Endothelial cell of umbilical vein (primary cell): ENCODE data around the gene SLC1A3. TPM values are rescaled to one million over a fixed set of nuclear protein-coding genes. Genes with fewer than 3 reads are reported as not detected.

Experiments
- BruUV-seq: library from RNA; stranded (reverse); fragments of 400-500 nt; replicated peaks from 2 replicates; lab custom pipeline; 2021; lab: Mats Ljungman, UMichigan
- CTCF ChIA-PET: fragments of 300-600, 350-600 bp; sonication (Branson Sonifier 250); formaldehyde crosslinking; loops from one replicate; lab custom pipeline; 2021; ENCODE audit warnings: antibody characterized with exemption, inconsistent platforms; lab: Charles Lee
- POLR2A ChIA-PET: fragments of 300-600, 350-600 bp; sonication (Branson Sonifier 250); formaldehyde crosslinking; loops from one replicate; lab custom pipeline; 2021; ENCODE audit warnings: antibody characterized with exemption, inconsistent platforms; lab: Charles Lee
- DNase-seq: peaks from one replicate; pipeline ENCODE4 v3.0.0-alpha.2; 2011; ENCODE audit warnings: low read depth, low spot score
- FAIRE-seq: peaks from 2 replicates; lab custom pipeline; 2011; peaks lifted over from hg19 to GRCh38; lab: Jason Lieb, UNC
- H2AFZ ChIP-seq: 2 replicates; pipeline ENCODE4 v1.6.0; 2012; ENCODE audit warnings: low read depth, low read length, control low read depth, inconsistent platforms
- H3K27ac ChIP-seq: 2 replicates; pipeline ENCODE4 v1.5.1; 2011; ENCODE audit warnings: low read depth, mild to moderate bottlenecking, control low read depth, low read length, moderate library complexity; ENCODE audit not compliant: insufficient read depth
- H3K27me3 ChIP-seq, 2 experiments: 2 replicates each; pipeline versions ENCODE4 v1.6.0 to v1.6.1; 2011; ENCODE audit warnings: low read length in 2 of 2, mixed read lengths in 1 of 2; ENCODE audit not compliant: control insufficient read depth in 2 of 2, insufficient read depth in 2 of 2
- H3K36me3 ChIP-seq, 2 experiments: 2 replicates in 1 of 2; 3 replicates in 1 of 2; pipeline ENCODE4 v1.5.1; 2011; ENCODE audit warnings: low read length in 2 of 2, mild to moderate bottlenecking in 1 of 2, moderate library complexity in 1 of 2; ENCODE audit not compliant: control insufficient read depth in 2 of 2, insufficient read depth in 2 of 2; ENCODE audit errors: extremely low read depth in 1 of 2
- H3K4me1 ChIP-seq: 3 replicates; pipeline ENCODE4 v1.5.1; 2011; ENCODE audit warnings: mild to moderate bottlenecking, low read length; ENCODE audit not compliant: control insufficient read depth, insufficient read depth; ENCODE audit errors: extremely low read depth
- H3K4me2 ChIP-seq: 2 replicates; pipeline ENCODE4 v1.6.1; 2011; ENCODE audit warnings: low read length, control low read depth, mixed read lengths; ENCODE audit not compliant: insufficient read depth
- H3K4me3 ChIP-seq, 3 experiments: fragments of 200-600 bp in 1 of 3; sonication (generic), shearing (Covaris generic) in 1 of 3; replicated peaks in 1 of 3; 2 replicates each; pipeline ENCODE4 v1.5.1; 2011 to 2016; ENCODE audit warnings: control low read depth in 3 of 3, low read length in 3 of 3, mild to moderate bottlenecking in 2 of 3, inconsistent platforms in 1 of 3, low read depth in 1 of 3, moderate library complexity in 1 of 3; ENCODE audit not compliant: insufficient read depth in 1 of 3
- H3K79me2 ChIP-seq: 2 replicates; pipeline ENCODE4 v1.6.0; 2012; ENCODE audit warnings: low read length, inconsistent platforms; ENCODE audit not compliant: control insufficient read depth, insufficient read depth
- H3K9ac ChIP-seq: replicated peaks from 2 replicates; pipeline ENCODE3; 2011; ENCODE audit warnings: low read length, control low read depth; ENCODE audit not compliant: insufficient read depth; ENCODE audit errors: extremely low read depth
- H3K9me1 ChIP-seq: replicated peaks from 3 replicates; pipeline ENCODE4 v1.6.0; 2011; ENCODE audit warnings: mild to moderate bottlenecking, low read length; ENCODE audit not compliant: control insufficient read depth, insufficient read depth; ENCODE audit errors: extremely low read depth
- H3K9me3 ChIP-seq: replicated peaks from 2 replicates; pipeline ENCODE4 v1.5.1; 2012; ENCODE audit warnings: low read length, inconsistent platforms; ENCODE audit not compliant: control insufficient read depth, insufficient read depth
- H4K20me1 ChIP-seq: replicated peaks from 2 replicates; pipeline ENCODE3; 2011; ENCODE audit warnings: mild to moderate bottlenecking, low read length; ENCODE audit not compliant: control insufficient read depth, insufficient read depth; ENCODE audit errors: extremely low read depth
- EZH2 ChIP-seq: IDR thresholded peaks from 2 replicates; pipeline ENCODE4 v1.6.1; 2012; ENCODE audit warnings: borderline replicate concordance, low read depth, mild to moderate bottlenecking, moderate library complexity, low read length, inconsistent platforms; ENCODE audit not compliant: severe bottlenecking
- FOS ChIP-seq: IDR thresholded peaks from 2 replicates; pipeline ENCODE4 v1.6.1; 2011; ENCODE audit warnings: mild to moderate bottlenecking, low read length, moderate library complexity, borderline replicate concordance; ENCODE audit not compliant: insufficient read depth
- GATA2 ChIP-seq: IDR thresholded peaks from 2 replicates; pipeline ENCODE4 v1.7.0; 2011; ENCODE audit warnings: low read depth, mild to moderate bottlenecking, moderate library complexity, mixed read lengths, low read length; ENCODE audit not compliant: insufficient read length, insufficient read depth
- JUN ChIP-seq: IDR thresholded peaks from 2 replicates; pipeline ENCODE4 v1.6.1; 2011; ENCODE audit warnings: borderline replicate concordance, low read depth; ENCODE audit not compliant: insufficient read length, insufficient read depth
- MAX ChIP-seq: IDR thresholded peaks from 2 replicates; pipeline ENCODE4 v1.6.1; 2011; ENCODE audit not compliant: insufficient read depth, insufficient read length
- MYC ChIP-seq: IDR thresholded peaks from one replicate; pipeline ENCODE4 v1.6.1; 2011; ENCODE audit warnings: mild to moderate bottlenecking, low read depth, low read length
- POLR2A ChIP-seq: IDR thresholded peaks from 2 replicates; pipeline ENCODE4 v1.6.1; 2012; ENCODE audit warnings: low read depth, mild to moderate bottlenecking, control low read depth, low read length
- POLR2AphosphoS5 ChIP-seq: IDR thresholded peaks from 2 replicates; pipeline ENCODE4 v1.6.1; 2012; ENCODE audit warnings: low read depth, mild to moderate bottlenecking, control low read depth, low read length, moderate library complexity; ENCODE audit not compliant: insufficient read depth
- dilution Hi-C: fragments of 300-500 bp; cut with MboI; formaldehyde crosslinking; loops from one replicate; pipeline ENCODE4 v1.15.0; 2019; ENCODE audit warnings: low sequenced_read_pairs; ENCODE audit not compliant: extremely low pct_ligation_motif_present
- intact Hi-C: fragments of 100-400 bp; cut with micrococcal nuclease; formaldehyde crosslinking; loops from one replicate; pipeline ENCODE4 v1.10.0; 2022
- polyA plus RNA-seq, 4 experiments: library from polyadenylated mRNA; depleted of rRNA in 3 of 4; stranded (reverse) in 3 of 4; unstranded in 1 of 4; fragments of >200 nt; gene quantifications; 2 replicates each; pipeline versions ENCODE4 v1.2.1 to v1.2.3, GENCODE V29; 2011 to 2012; ENCODE audit warnings: missing spikeins in 1 of 4
- total RNA-seq: library from RNA; stranded (reverse); gene quantifications from 2 replicates; pipeline ENCODE4 v1.2.3, GENCODE V29; 2021
- TF ChIP-seq, protein P1 (sequence below), 2 donors: IDR thresholded peaks; 1 replicate in 1 of 2; 2 replicates in 1 of 2; pipeline ENCODE4 v1.5.1; 2011; ENCODE audit warnings: low read length in 2 of 2, mild to moderate bottlenecking in 2 of 2, moderate library complexity in 2 of 2, control low read depth in 1 of 2, inconsistent platforms in 1 of 2, low read depth in 1 of 2; ENCODE audit not compliant: insufficient read depth in 1 of 2; ENCODE audit errors: extremely low read depth in 1 of 2

The SLC1A3 gene
- total and polyA plus RNA-seq, 2 donors (not counting 3 experiments of a cell fraction or from before 2014, with no cell fraction given): 0.36 TPM; not detected in 1

DNA sequence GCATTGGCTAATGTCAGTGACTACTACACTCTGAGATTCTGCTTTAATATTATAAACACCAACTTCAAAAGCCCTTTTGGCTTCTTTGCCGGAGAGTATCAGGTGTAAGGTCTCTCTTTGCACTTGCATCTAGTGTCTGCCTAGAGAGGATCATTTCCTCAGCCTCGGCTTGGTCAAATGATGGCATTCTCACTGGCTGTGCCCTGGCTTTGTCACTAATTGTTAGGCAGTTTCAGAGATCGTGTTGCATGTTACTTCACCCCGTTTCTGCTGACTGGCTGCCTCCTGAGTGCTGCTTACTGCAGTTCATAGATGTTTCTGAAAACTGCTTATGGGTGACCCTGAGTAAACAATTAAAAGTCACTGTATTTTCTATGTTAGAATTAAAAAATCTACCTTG lies 48.8 kb downstream of the SLC1A3 start:
- H3K9me1 ChIP-seq: no peaks in the 10 kb centered on the region
- no peak overlapping the region for H3K4me2 ChIP-seq
- no peaks in the 10 kb centered on the region for H3K36me3 ChIP-seq
- no peaks in the 10 kb centered on the region for H3K9me3 ChIP-seq
- no peak overlapping the region for H3K27ac ChIP-seq
- H3K79me2 ChIP-seq: no peaks in the 10 kb centered on the region
- dilution Hi-C loops: no loop called here
- TF ChIP-seq FOS (no peak), EZH2 (no peak)
- FAIRE-seq (no peak), DNase-seq (no peak)
- ChIA-PET CTCF (no interaction called here), POLR2A (no interaction called here)
- H3K4me3 ChIP-seq: no peak overlapping the region
- H4K20me1 ChIP-seq: no peaks in the 10 kb centered on the region
- H3K27me3 ChIP-seq: peaks cover 0 to 2% of the 10 kb centered on the region in 2 experiments
- no peak overlapping the region for H2AFZ ChIP-seq
- no peaks in the 10 kb centered on the region for H3K4me1 ChIP-seq
- H3K9ac ChIP-seq: no peak overlapping the region
- intact Hi-C loops: no loop called here
- BruUV-seq: no TSS peak

- ChIA-PET POLR2A (no interaction called here), CTCF (interaction anchor here (1.9 kb wide), 1 partner anchor 81 kb away, joined by 4 read pairs; no protein-coding TSS in a partner anchor)
- H4K20me1 ChIP-seq: no peaks in the 10 kb centered on the region
- H3K4me1 ChIP-seq: no peaks in the 10 kb centered on the region
- dilution Hi-C loops: no loop called here
- BruUV-seq: no TSS peak
- no peak overlapping the region for H3K9ac ChIP-seq
- no peaks in the 10 kb centered on the region for H3K79me2 ChIP-seq
- H3K4me2 ChIP-seq: no peak overlapping the region
- H3K9me3 ChIP-seq: no peaks in the 10 kb centered on the region
- H2AFZ ChIP-seq: no peak overlapping the region
- peaks cover 0 to 2% of the 10 kb centered on the region in 2 experiments for H3K27me3 ChIP-seq
- H3K9me1 ChIP-seq: no peaks in the 10 kb centered on the region
- DNase-seq (no peak), FAIRE-seq (no peak)
- no peaks in the 10 kb centered on the region for H3K36me3 ChIP-seq
- no peak for TF ChIP-seq MAX
- no peak for TF ChIP-seq FOS
- TF ChIP-seq JUN: no peak
- TF ChIP-seq POLR2A: no peak
- TF ChIP-seq, protein P1, sequence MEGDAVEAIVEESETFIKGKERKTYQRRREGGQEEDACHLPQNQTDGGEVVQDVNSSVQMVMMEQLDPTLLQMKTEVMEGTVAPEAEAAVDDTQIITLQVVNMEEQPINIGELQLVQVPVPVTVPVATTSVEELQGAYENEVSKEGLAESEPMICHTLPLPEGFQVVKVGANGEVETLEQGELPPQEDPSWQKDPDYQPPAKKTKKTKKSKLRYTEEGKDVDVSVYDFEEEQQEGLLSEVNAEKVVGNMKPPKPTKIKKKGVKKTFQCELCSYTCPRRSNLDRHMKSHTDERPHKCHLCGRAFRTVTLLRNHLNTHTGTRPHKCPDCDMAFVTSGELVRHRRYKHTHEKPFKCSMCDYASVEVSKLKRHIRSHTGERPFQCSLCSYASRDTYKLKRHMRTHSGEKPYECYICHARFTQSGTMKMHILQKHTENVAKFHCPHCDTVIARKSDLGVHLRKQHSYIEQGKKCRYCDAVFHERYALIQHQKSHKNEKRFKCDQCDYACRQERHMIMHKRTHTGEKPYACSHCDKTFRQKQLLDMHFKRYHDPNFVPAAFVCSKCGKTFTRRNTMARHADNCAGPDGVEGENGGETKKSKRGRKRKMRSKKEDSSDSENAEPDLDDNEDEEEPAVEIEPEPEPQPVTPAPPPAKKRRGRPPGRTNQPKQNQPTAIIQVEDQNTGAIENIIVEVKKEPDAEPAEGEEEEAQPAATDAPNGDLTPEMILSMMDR (IDR thresholded peaks at IDR 0.05; ENCODE audit: extremely low read depth in 1 of 2, insufficient read depth in 1 of 2, low read depth in 1 of 2, low read length in 2 of 2): no peak
- no peak for TF ChIP-seq GATA2
- no peak for TF ChIP-seq MYC
- no peak for TF ChIP-seq POLR2AphosphoS5
- TF ChIP-seq EZH2: no peak
- no peak overlapping the region for H3K27ac ChIP-seq
- H3K4me3 ChIP-seq: no peak overlapping the region
- intact Hi-C loops: no loop called here
Measured at GRCh38 chr5:36656556-36656955, 50.1 kb downstream of the SLC1A3 start.
